ENCODE measurements around the gene B3GNT3. TPM values are rescaled to one million over a fixed set of nuclear protein-coding genes. Genes with fewer than 3 reads are reported as not detected.

B3GNT3 gene
- total and polyA plus RNA-seq, 9 of the 15 experiments (the other 6 are each of a cell fraction or from before 2014, with no cell fraction given), result 0.06 to 0.11 (median 0.07) TPM; not detected in 6

DNA sequence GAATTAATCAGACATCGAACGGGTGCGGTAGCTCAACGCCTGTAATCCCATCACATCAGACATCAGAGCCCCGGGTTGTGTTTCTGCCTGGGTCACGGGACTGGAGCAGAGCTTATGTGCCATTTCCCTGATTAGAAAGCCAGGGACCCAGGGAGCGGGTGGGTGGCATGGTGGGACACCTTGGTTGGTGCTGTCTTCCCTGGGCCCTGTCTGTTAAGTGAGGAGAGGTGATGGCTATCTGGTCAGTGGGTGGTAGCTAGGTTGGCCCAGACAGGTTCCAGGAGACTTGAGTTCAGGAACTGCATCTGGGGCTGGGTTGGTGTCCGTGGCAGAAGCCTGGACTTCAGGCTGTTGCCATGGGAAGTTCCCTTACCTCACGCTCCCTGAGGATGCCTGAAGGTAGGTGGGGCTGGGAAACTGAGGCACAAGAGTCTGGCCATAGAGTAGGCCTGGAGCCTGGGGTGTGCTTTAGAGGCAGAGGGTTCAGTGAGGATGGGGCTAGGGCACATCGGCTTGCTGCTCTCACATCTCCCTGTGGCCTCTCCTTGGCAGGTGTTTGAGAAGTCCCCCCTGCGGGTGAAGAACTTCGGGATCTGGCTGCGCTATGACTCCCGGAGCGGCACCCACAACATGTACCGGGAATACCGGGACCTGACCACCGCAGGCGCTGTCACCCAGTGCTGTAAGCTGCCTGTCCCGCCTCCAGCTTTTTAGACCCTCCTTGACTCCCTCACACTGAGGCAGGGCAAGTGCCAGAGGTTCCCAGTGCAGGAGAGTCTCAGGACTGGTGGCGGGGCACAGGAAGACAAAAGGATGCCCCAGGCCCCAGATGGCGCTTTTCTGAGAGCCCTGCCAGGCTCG, 66.8 kb downstream of the B3GNT3 start (continued):
- TF ChIP-seq, protein P1, sequence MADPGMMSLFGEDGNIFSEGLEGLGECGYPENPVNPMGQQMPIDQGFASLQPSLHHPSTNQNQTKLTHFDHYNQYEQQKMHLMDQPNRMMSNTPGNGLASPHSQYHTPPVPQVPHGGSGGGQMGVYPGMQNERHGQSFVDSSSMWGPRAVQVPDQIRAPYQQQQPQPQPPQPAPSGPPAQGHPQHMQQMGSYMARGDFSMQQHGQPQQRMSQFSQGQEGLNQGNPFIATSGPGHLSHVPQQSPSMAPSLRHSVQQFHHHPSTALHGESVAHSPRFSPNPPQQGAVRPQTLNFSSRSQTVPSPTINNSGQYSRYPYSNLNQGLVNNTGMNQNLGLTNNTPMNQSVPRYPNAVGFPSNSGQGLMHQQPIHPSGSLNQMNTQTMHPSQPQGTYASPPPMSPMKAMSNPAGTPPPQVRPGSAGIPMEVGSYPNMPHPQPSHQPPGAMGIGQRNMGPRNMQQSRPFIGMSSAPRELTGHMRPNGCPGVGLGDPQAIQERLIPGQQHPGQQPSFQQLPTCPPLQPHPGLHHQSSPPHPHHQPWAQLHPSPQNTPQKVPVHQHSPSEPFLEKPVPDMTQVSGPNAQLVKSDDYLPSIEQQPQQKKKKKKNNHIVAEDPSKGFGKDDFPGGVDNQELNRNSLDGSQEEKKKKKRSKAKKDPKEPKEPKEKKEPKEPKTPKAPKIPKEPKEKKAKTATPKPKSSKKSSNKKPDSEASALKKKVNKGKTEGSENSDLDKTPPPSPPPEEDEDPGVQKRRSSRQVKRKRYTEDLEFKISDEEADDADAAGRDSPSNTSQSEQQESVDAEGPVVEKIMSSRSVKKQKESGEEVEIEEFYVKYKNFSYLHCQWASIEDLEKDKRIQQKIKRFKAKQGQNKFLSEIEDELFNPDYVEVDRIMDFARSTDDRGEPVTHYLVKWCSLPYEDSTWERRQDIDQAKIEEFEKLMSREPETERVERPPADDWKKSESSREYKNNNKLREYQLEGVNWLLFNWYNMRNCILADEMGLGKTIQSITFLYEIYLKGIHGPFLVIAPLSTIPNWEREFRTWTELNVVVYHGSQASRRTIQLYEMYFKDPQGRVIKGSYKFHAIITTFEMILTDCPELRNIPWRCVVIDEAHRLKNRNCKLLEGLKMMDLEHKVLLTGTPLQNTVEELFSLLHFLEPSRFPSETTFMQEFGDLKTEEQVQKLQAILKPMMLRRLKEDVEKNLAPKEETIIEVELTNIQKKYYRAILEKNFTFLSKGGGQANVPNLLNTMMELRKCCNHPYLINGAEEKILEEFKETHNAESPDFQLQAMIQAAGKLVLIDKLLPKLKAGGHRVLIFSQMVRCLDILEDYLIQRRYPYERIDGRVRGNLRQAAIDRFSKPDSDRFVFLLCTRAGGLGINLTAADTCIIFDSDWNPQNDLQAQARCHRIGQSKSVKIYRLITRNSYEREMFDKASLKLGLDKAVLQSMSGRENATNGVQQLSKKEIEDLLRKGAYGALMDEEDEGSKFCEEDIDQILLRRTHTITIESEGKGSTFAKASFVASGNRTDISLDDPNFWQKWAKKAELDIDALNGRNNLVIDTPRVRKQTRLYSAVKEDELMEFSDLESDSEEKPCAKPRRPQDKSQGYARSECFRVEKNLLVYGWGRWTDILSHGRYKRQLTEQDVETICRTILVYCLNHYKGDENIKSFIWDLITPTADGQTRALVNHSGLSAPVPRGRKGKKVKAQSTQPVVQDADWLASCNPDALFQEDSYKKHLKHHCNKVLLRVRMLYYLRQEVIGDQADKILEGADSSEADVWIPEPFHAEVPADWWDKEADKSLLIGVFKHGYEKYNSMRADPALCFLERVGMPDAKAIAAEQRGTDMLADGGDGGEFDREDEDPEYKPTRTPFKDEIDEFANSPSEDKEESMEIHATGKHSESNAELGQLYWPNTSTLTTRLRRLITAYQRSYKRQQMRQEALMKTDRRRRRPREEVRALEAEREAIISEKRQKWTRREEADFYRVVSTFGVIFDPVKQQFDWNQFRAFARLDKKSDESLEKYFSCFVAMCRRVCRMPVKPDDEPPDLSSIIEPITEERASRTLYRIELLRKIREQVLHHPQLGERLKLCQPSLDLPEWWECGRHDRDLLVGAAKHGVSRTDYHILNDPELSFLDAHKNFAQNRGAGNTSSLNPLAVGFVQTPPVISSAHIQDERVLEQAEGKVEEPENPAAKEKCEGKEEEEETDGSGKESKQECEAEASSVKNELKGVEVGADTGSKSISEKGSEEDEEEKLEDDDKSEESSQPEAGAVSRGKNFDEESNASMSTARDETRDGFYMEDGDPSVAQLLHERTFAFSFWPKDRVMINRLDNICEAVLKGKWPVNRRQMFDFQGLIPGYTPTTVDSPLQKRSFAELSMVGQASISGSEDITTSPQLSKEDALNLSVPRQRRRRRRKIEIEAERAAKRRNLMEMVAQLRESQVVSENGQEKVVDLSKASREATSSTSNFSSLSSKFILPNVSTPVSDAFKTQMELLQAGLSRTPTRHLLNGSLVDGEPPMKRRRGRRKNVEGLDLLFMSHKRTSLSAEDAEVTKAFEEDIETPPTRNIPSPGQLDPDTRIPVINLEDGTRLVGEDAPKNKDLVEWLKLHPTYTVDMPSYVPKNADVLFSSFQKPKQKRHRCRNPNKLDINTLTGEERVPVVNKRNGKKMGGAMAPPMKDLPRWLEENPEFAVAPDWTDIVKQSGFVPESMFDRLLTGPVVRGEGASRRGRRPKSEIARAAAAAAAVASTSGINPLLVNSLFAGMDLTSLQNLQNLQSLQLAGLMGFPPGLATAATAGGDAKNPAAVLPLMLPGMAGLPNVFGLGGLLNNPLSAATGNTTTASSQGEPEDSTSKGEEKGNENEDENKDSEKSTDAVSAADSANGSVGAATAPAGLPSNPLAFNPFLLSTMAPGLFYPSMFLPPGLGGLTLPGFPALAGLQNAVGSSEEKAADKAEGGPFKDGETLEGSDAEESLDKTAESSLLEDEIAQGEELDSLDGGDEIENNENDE (IDR thresholded peaks at IDR 0.05; ENCODE audit: low read depth, low read length), result peak; percentile 63
- TF ChIP-seq CHAMP1 (IDR thresholded peaks at IDR 0.05) (no peak), PML (IDR thresholded peaks at IDR 0.05; ENCODE audit: low read length) (0 out of 2 replicates have a peak, but pooled peaks have one; percentile 30), POLR2A (conservative IDR thresholded peaks at IDR 0.05) (peak; percentile 51)
- TF ChIP-seq, protein P2, sequence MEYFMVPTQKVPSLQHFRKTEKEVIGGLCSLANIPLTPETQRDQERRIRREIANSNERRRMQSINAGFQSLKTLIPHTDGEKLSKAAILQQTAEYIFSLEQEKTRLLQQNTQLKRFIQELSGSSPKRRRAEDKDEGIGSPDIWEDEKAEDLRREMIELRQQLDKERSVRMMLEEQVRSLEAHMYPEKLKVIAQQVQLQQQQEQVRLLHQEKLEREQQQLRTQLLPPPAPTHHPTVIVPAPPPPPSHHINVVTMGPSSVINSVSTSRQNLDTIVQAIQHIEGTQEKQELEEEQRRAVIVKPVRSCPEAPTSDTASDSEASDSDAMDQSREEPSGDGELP (CRISPR knock-in tag; IDR thresholded peaks at IDR 0.05; ENCODE audit: borderline replicate concordance), result 0 out of 2 replicates have a peak, but pooled peaks have one; percentile 27

Data from K562 (cell line).